HL-60 (cell line): Measurements from ENCODE around the gene GIMD1.

ENCODE experiments used
- GABPA ChIP-seq: IDR thresholded peaks from 2 replicates; pipeline ENCODE4 v1.6.1; 2012; ENCODE audit warnings: low read depth
- POLR2AphosphoS5 ChIP-seq: IDR thresholded peaks from 2 replicates; pipeline ENCODE4 v1.6.1; 2012; ENCODE audit warnings: low read depth
- TF ChIP-seq, protein P1 (sequence below): IDR thresholded peaks from 2 replicates; pipeline ENCODE4 v1.6.1; 2012; ENCODE audit warnings: low read depth; ENCODE audit not compliant: insufficient replicate concordance
- TF ChIP-seq, protein P2 (sequence below): IDR thresholded peaks from one replicate; pipeline ENCODE4 v1.5.1; 2011; ENCODE audit warnings: low read length, control low read depth, inconsistent platforms; ENCODE audit not compliant: insufficient read depth

DNA sequence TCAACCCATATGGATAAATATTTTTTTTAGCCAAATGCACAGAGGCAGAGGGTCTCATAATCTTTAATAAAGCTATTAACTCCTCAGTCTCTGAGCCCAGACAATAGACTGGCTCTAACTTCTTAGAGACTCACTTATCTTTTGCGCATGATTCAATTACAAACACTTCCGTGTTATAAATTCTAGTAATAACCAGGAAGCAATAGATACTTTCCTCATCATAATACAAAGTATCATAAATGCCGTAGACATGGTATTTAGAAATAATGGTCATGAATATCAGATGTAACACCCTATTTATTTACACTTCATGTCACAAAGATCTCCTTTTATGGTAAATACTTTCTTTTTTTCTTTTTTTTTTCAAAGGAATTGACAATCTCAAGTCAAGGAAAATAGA lies 4.4 kb upstream of the GIMD1 start:
- no peak for TF ChIP-seq POLR2AphosphoS5
- TF ChIP-seq, protein P1, sequence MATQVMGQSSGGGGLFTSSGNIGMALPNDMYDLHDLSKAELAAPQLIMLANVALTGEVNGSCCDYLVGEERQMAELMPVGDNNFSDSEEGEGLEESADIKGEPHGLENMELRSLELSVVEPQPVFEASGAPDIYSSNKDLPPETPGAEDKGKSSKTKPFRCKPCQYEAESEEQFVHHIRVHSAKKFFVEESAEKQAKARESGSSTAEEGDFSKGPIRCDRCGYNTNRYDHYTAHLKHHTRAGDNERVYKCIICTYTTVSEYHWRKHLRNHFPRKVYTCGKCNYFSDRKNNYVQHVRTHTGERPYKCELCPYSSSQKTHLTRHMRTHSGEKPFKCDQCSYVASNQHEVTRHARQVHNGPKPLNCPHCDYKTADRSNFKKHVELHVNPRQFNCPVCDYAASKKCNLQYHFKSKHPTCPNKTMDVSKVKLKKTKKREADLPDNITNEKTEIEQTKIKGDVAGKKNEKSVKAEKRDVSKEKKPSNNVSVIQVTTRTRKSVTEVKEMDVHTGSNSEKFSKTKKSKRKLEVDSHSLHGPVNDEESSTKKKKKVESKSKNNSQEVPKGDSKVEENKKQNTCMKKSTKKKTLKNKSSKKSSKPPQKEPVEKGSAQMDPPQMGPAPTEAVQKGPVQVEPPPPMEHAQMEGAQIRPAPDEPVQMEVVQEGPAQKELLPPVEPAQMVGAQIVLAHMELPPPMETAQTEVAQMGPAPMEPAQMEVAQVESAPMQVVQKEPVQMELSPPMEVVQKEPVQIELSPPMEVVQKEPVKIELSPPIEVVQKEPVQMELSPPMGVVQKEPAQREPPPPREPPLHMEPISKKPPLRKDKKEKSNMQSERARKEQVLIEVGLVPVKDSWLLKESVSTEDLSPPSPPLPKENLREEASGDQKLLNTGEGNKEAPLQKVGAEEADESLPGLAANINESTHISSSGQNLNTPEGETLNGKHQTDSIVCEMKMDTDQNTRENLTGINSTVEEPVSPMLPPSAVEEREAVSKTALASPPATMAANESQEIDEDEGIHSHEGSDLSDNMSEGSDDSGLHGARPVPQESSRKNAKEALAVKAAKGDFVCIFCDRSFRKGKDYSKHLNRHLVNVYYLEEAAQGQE: no peak
- TF ChIP-seq, protein P2, sequence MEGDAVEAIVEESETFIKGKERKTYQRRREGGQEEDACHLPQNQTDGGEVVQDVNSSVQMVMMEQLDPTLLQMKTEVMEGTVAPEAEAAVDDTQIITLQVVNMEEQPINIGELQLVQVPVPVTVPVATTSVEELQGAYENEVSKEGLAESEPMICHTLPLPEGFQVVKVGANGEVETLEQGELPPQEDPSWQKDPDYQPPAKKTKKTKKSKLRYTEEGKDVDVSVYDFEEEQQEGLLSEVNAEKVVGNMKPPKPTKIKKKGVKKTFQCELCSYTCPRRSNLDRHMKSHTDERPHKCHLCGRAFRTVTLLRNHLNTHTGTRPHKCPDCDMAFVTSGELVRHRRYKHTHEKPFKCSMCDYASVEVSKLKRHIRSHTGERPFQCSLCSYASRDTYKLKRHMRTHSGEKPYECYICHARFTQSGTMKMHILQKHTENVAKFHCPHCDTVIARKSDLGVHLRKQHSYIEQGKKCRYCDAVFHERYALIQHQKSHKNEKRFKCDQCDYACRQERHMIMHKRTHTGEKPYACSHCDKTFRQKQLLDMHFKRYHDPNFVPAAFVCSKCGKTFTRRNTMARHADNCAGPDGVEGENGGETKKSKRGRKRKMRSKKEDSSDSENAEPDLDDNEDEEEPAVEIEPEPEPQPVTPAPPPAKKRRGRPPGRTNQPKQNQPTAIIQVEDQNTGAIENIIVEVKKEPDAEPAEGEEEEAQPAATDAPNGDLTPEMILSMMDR: no peak
- no peak for TF ChIP-seq GABPA
